Tibial nerve (tissue), 4 donors: Measurements from ENCODE around the gene RHBDD1. TPM values are rescaled to one million over a fixed set of nuclear protein-coding genes. Genes with fewer than 3 reads are reported as not detected.

ENCODE experiments used
- DNase-seq, 2 donors: peaks; one replicate each; pipeline ENCODE4 v3.0.0-alpha.2; 2019; ENCODE audit warnings: low spot score in 2 of 2
- H3K27ac ChIP-seq, 4 donors: fragments of 200-600 bp; sonication (generic) in 3 of 4; one replicate each; pipeline ENCODE4 v1.5.1; 2017 to 2019; ENCODE audit warnings: mild to moderate bottlenecking in 1 of 4
- H3K27me3 ChIP-seq, 2 donors: fragments of 200-600 bp; sonication (generic) in 1 of 2; one replicate each; pipeline versions ENCODE4 v1.5.1 to v1.6.0; 2017 to 2019
- H3K36me3 ChIP-seq, 3 donors: fragments of 200-600 bp; sonication (generic); one replicate each; pipeline ENCODE4 v1.5.1; 2018 to 2019
- H3K4me1 ChIP-seq, 4 donors: fragments of 200-600 bp; sonication (generic) in 3 of 4; one replicate each; pipeline ENCODE4 v1.5.1; 2017 to 2019
- H3K4me3 ChIP-seq, 4 donors: fragments of 200-600 bp; sonication (generic) in 3 of 4; one replicate each; pipeline ENCODE4 v1.5.1; 2017 to 2019; ENCODE audit warnings: mild to moderate bottlenecking in 1 of 4, moderate library complexity in 1 of 4
- H3K9me3 ChIP-seq, 4 donors: fragments of 200-600 bp; sonication (generic) in 3 of 4; one replicate each; pipeline ENCODE4 v1.5.1; 2017 to 2019
- EP300 ChIP-seq, 2 donors: sonication (generic); formaldehyde crosslinking; IDR thresholded peaks; one replicate each; pipeline ENCODE4 v1.6.1; 2017; ENCODE audit warnings: antibody characterized with exemption in 2 of 2, mild to moderate bottlenecking in 1 of 2
- POLR2A ChIP-seq, 2 donors: fragments of 450-650 bp; IDR thresholded peaks; one replicate each; pipeline ENCODE4 v1.6.1; 2017; ENCODE audit warnings: antibody characterized with exemption in 2 of 2, mild to moderate bottlenecking in 2 of 2, moderate library complexity in 2 of 2
- WGBS, 2 donors: methylation state at CpG; one replicate each; pipeline ENCODE4 v1.1.5; 2018; 5-methylcytosine and 5-hydroxymethylcytosine counted together
- total RNA-seq, 4 donors: library from RNA; depleted of rRNA; stranded (reverse); fragments of >200 nt; gene quantifications; one replicate each; pipeline ENCODE4 v1.1.0, GENCODE V29; 2016
- TF ChIP-seq, protein P1 (sequence below), 5 experiments: fragments of 200-600 bp in 3 of 5; fragments of 450-650 bp in 2 of 5; sonication (generic) in 3 of 5; IDR thresholded peaks; one replicate each; pipeline ENCODE4 v1.5.1; 2016 to 2019; ENCODE audit warnings: antibody characterized with exemption in 5 of 5, mild to moderate bottlenecking in 3 of 5, moderate library complexity in 2 of 5

The RHBDD1 gene
- total RNA-seq, 4 donors from 2014 or later: 14.9 to 29.4 (median 25.0) TPM

DNA sequence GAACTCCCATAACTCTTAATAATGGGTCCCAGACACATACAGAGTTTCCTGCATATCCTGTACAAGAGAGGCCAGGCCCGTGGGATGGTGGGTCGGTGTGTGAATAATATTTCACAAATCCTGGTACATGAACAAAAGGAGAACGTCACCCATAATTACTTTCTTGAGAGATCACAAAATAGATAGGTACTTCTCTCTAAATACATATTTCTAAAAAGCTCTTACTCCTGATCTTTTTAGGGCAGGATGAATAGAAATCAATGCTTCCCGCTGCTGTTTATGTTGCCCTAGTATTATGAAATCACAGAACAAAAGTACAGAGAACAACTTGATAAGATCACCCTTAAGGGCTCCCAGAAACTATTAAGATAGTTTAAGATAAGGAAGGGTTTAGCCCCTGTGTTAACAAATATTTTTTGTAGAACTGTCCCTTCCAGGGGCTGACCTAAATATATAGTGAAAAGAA, 41.6 kb upstream of the RHBDD1 start:
- no peaks in the 10 kb centered on the region for H3K9me3 ChIP-seq
- TF ChIP-seq, protein P1, sequence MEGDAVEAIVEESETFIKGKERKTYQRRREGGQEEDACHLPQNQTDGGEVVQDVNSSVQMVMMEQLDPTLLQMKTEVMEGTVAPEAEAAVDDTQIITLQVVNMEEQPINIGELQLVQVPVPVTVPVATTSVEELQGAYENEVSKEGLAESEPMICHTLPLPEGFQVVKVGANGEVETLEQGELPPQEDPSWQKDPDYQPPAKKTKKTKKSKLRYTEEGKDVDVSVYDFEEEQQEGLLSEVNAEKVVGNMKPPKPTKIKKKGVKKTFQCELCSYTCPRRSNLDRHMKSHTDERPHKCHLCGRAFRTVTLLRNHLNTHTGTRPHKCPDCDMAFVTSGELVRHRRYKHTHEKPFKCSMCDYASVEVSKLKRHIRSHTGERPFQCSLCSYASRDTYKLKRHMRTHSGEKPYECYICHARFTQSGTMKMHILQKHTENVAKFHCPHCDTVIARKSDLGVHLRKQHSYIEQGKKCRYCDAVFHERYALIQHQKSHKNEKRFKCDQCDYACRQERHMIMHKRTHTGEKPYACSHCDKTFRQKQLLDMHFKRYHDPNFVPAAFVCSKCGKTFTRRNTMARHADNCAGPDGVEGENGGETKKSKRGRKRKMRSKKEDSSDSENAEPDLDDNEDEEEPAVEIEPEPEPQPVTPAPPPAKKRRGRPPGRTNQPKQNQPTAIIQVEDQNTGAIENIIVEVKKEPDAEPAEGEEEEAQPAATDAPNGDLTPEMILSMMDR (IDR thresholded peaks at IDR 0.05): no peak
- TF ChIP-seq POLR2A (IDR thresholded peaks at IDR 0.05) (no peak), EP300 (IDR thresholded peaks at IDR 0.05) (no peak)
- peaks cover 0 to 83% (median 30%) of the 10 kb centered on the region in 4 donors for H3K4me1 ChIP-seq
- no peak for DNase-seq
- H3K36me3 ChIP-seq: peaks cover 0 to 23% (median 0%) of the 10 kb centered on the region in 3 donors
- 12% methylated on average over 4 of the region's 4 CpGs for WGBS, 2 donors
- H3K27me3 ChIP-seq: no peaks in the 10 kb centered on the region
- peak overlapping the region in 3 of 4 donors; percentile 20 to 33 (median 22) for H3K4me3 ChIP-seq
- peak overlapping the region; percentile 57 to 99 (median 96) for H3K27ac ChIP-seq

GRCh38 chr2:226794751-226795171, 41.1 kb upstream of the RHBDD1 start:
- DNase-seq: no peak
- Histone ChIP-seq H3K4me1 (peaks cover 0 to 78% (median 30%) of the 10 kb centered on the region in 4 donors), H3K9me3 (no peaks in the 10 kb centered on the region), H3K27ac (peak overlapping the region; percentile 57 to 99 (median 96)), H3K4me3 (peak overlapping the region in 3 of 4 donors; percentile 20 to 33 (median 22)), H3K27me3 (no peaks in the 10 kb centered on the region), H3K36me3 (peaks cover 0 to 23% (median 0%) of the 10 kb centered on the region in 3 donors)
- 25 to 35% methylated on average over 9 of the region's 9 CpGs for WGBS, 2 donors
- TF ChIP-seq POLR2A (IDR thresholded peaks at IDR 0.05) (no peak), EP300 (IDR thresholded peaks at IDR 0.05) (peak in 1 of 2 donors; percentile 8)

GRCh38 chr2:226795281-226796011, 40.4 kb upstream of the RHBDD1 start:
- no peaks in the 10 kb centered on the region for H3K27me3 ChIP-seq
- 61 to 66% methylated on average over 7 to 24 of the region's 26 CpGs for WGBS, 2 donors
- no peak for DNase-seq
- H3K36me3 ChIP-seq: peaks cover 0 to 23% (median 0%) of the 10 kb centered on the region in 3 donors
- no peaks in the 10 kb centered on the region for H3K9me3 ChIP-seq
- H3K27ac ChIP-seq: peak overlapping the region; percentile 57 to 99 (median 96)
- peaks cover 0 to 77% (median 32%) of the 10 kb centered on the region in 4 donors for H3K4me1 ChIP-seq
- H3K4me3 ChIP-seq: peak overlapping the region; percentile 5 to 33 (median 23)
- TF ChIP-seq POLR2A (IDR thresholded peaks at IDR 0.05): no peak
- TF ChIP-seq, protein P1 (IDR thresholded peaks at IDR 0.05): peak in 1 of 5 experiments; percentile 27
- TF ChIP-seq EP300 (IDR thresholded peaks at IDR 0.05): no peak

DNA sequence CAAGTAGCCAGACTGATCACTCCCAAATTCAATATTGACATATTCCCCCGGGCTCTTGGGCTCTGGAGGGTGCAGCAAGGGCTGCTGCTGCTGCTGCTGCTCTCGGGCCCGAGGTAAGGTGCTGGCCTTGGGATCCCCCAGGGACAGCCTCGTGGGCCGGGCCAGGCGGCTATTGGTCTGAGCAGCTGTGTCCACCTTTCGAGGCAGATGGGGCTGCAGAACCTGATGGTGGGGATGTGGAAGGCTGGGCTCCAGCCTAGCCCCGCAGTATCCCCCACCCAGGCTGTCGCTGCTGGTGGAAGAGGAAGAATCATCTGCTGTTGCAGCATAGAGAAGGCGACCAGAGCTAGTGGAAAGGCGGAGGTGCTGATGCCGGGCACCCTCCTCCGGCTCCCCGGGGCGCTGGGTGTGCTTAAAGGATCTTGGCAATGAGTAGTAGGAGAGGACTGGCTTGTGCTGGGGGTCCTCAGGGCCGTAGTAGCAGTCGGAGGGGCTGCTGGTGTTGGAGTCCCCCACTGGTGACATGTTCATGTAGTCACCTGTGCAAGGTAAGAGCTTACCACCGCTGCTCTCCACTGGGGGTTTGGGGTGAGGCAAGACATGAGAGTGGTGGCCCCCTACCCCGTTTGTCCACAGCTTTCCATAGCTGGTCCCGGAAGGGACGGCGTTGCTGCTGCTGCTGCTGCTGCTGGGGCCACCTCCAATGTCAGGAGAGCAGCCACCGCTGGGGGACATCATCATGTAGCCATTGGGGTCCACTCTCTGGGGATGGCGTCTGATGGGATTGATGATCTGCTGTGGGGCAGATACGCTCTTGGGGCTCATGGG, 39.6 kb upstream of the RHBDD1 start:
- Histone ChIP-seq H3K9me3 (no peaks in the 10 kb centered on the region), H3K4me1 (peaks cover 0 to 79% (median 27%) of the 10 kb centered on the region in 4 donors), H3K36me3 (peaks cover 0 to 23% (median 0%) of the 10 kb centered on the region in 3 donors), H3K27ac (peak overlapping the region; percentile 57 to 99 (median 96)), H3K4me3 (peak overlapping the region in 3 of 4 donors; percentile 22 to 33 (median 24)), H3K27me3 (no peaks in the 10 kb centered on the region)
- no peak for TF ChIP-seq EP300 (IDR thresholded peaks at IDR 0.05)
- TF ChIP-seq POLR2A (IDR thresholded peaks at IDR 0.05): no peak
- TF ChIP-seq, protein P1 (IDR thresholded peaks at IDR 0.05): no peak
- DNase-seq: no peak
- 77 to 86% methylated on average over 12 to 22 of the region's 25 CpGs for WGBS, 2 donors

DNA sequence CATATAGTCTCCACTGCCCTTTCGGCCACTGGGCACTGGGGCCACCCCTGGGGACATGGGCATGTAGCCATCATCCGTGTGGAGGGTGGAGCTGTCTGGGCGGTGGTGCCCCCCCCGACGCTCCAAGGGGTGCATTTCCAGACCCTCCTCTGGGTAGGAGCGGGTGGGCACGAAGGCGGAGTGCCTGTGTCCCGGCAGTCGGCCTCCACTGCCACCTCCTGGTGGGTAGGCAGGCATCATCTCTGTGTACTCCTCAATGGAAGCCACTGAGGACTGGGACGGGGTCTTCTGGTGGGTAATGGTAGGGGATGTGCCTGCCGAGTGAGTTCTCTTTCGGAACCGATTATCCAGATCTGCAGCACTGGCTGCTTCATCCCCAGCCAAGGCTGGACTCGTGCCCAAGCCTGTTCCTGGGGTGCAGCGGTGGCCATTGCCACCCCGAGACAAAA, 39.0 kb upstream of the RHBDD1 start:
- 90 to 100% methylated on average over 7 to 10 of the region's 17 CpGs for WGBS, 2 donors
- Histone ChIP-seq H3K4me3 (peak overlapping the region in 1 of 4 donors; percentile 10), H3K4me1 (peaks cover 0 to 85% (median 33%) of the 10 kb centered on the region in 4 donors), H3K27ac (peak overlapping the region in 1 of 4 donors; percentile 99), H3K9me3 (no peaks in the 10 kb centered on the region), H3K36me3 (peaks cover 0 to 23% (median 0%) of the 10 kb centered on the region in 3 donors), H3K27me3 (no peaks in the 10 kb centered on the region)
- DNase-seq: no peak
- TF ChIP-seq POLR2A (IDR thresholded peaks at IDR 0.05) (no peak), EP300 (IDR thresholded peaks at IDR 0.05) (no peak)
- TF ChIP-seq, protein P1 (IDR thresholded peaks at IDR 0.05): peak in 4 of 5 experiments; percentile 19 to 52 (median 40)
